GM12878 (cell line): ENCODE measurements around the gene NDUFA5. TPM values are rescaled to one million over a fixed set of nuclear protein-coding genes. Genes with fewer than 3 reads are reported as not detected.

ENCODE experiments used
- ATAC-seq: fragments of 200-7000 bp; cut with Tn5 transposase; 3 replicates; pipeline ENCODE4 v1.9.1; 2020; ENCODE audit warnings: mild to moderate bottlenecking, moderate library complexity
- BruUV-seq: library from RNA; stranded (reverse); fragments of 400-500 nt; replicated peaks from 2 replicates; lab custom pipeline; 2021; lab: Mats Ljungman, UMichigan
- CTCF ChIA-PET: fragments of 300-600 bp; sonication (Branson Sonifier 250); formaldehyde crosslinking; extraction: SDS; loops from one replicate; lab custom pipeline; 2021; ENCODE audit warnings: inconsistent platforms; lab: Yijun Ruan, JAX
- POLR2A ChIA-PET: fragments of 350-600 bp; formaldehyde crosslinking; extraction: SDS; loops from one replicate; lab custom pipeline; 2021; ENCODE audit warnings: inconsistent platforms; lab: Charles Lee
- RAD21 ChIA-PET: fragments of 300-600 bp; sonication (Branson Sonifier 250); formaldehyde crosslinking; loops from one replicate; lab custom pipeline; 2023; ENCODE audit warnings: antibody characterized with exemption; ENCODE audit not compliant: unreplicated experiment; lab: Charles Lee
- SMC1A ChIA-PET: fragments of 300-600 bp; sonication (Branson Sonifier 250); formaldehyde crosslinking; loops from one replicate; lab custom pipeline; 2023; ENCODE audit not compliant: unreplicated experiment, uncharacterized antibody; lab: Charles Lee
- DNase-seq: peaks from one replicate; pipeline ENCODE4 v3.0.0-alpha.2; 2011; ENCODE audit warnings: low read depth, low spot score
- FAIRE-seq: peaks from 3 replicates; lab custom pipeline; 2011; peaks lifted over from hg19 to GRCh38; lab: Jason Lieb, UNC
- H2AFZ ChIP-seq: 2 replicates; pipeline ENCODE4 v1.6.0; 2011; ENCODE audit warnings: low read depth, low read length, control low read depth; ENCODE audit not compliant: control insufficient read depth
- H3K27ac ChIP-seq: 2 replicates; pipeline ENCODE4 v1.5.1; 2011; ENCODE audit warnings: control low read depth; ENCODE audit not compliant: control insufficient read depth, insufficient read depth
- H3K27me3 ChIP-seq, 2 experiments: replicated peaks in 1 of 2; 2 replicates each; pipeline versions ENCODE4 v1.6.0 to v1.6.1; 2011; ENCODE audit warnings: low read length in 1 of 2; ENCODE audit not compliant: control insufficient read depth in 2 of 2, insufficient read depth in 2 of 2
- H3K36me3 ChIP-seq, 2 experiments: 2 replicates each; pipeline ENCODE4 v1.5.1; 2011; ENCODE audit warnings: low read length in 1 of 2; ENCODE audit not compliant: control insufficient read depth in 2 of 2, insufficient read depth in 2 of 2
- H3K4me1 ChIP-seq: 2 replicates; pipeline ENCODE4 v1.6.1; 2011; ENCODE audit warnings: mild to moderate bottlenecking, low read length, moderate library complexity, mixed read lengths; ENCODE audit not compliant: control insufficient read depth, insufficient read depth
- H3K4me2 ChIP-seq: 2 replicates; pipeline ENCODE4 v1.6.0; 2011; ENCODE audit warnings: control low read depth; ENCODE audit not compliant: control insufficient read depth, insufficient read depth
- H3K4me3 ChIP-seq: fragments of 200-600 bp; sonication (generic); 2 replicates; pipeline ENCODE4 v1.5.1; 2016
- H3K79me2 ChIP-seq: 2 replicates; pipeline ENCODE4 v1.6.0; 2011; ENCODE audit warnings: low read length; ENCODE audit not compliant: control insufficient read depth, insufficient read depth
- H3K9ac ChIP-seq: 2 replicates; pipeline ENCODE4 v1.8.0; 2011; ENCODE audit warnings: low read length, control low read depth, mixed read lengths; ENCODE audit not compliant: control insufficient read depth, insufficient read depth
- H3K9me3 ChIP-seq: replicated peaks from 3 replicates; pipeline ENCODE4 v1.5.1; 2011; ENCODE audit warnings: mild to moderate bottlenecking, low read length; ENCODE audit not compliant: control insufficient read depth, insufficient read depth
- H4K20me1 ChIP-seq: 2 replicates; pipeline ENCODE4 v1.6.0; 2011; ENCODE audit not compliant: control insufficient read depth, insufficient read depth
- ATF3 ChIP-seq: IDR thresholded peaks from 2 replicates; pipeline ENCODE4 v1.6.1; 2011; ENCODE audit warnings: low read depth, mild to moderate bottlenecking, low read length, moderate library complexity, borderline replicate concordance; ENCODE audit errors: extremely low read depth
- BHLHE40 ChIP-seq, 2 experiments: fragments of 450-650 bp in 1 of 2; IDR thresholded peaks; 2 replicates each; pipeline ENCODE4 v1.6.1; 2011 to 2017; ENCODE audit warnings: low read depth in 2 of 2, borderline replicate concordance in 1 of 2, improper control_type of control experiment in 1 of 2, low read length in 1 of 2, mild to moderate bottlenecking in 1 of 2
- CHD4 ChIP-seq: fragments of 200-600 bp; sonication (generic); IDR thresholded peaks from 2 replicates; pipeline ENCODE4 v1.6.1; 2016; ENCODE audit warnings: mild to moderate bottlenecking
- ELK1 ChIP-seq: IDR thresholded peaks from 2 replicates; pipeline ENCODE4 v1.6.1; 2012; ENCODE audit warnings: low read depth, low read length, improper control_type of control experiment
- EZH2 ChIP-seq: IDR thresholded peaks from 2 replicates; pipeline ENCODE4 v1.6.1; 2012; ENCODE audit warnings: low read depth, mild to moderate bottlenecking, control low read depth, inconsistent platforms, low read length, borderline replicate concordance; ENCODE audit not compliant: control insufficient read depth
- IKZF2 ChIP-seq, 2 experiments: fragments of 450-650 bp; IDR thresholded peaks; 2 replicates each; pipeline ENCODE4 v1.6.1; 2017; ENCODE audit warnings: mild to moderate bottlenecking in 2 of 2, moderate library complexity in 2 of 2
- IRF3 ChIP-seq: fragments of 450-650 bp; IDR thresholded peaks from 2 replicates; pipeline ENCODE4 v1.6.1; 2014; ENCODE audit warnings: mild to moderate bottlenecking
- MLLT1 ChIP-seq: fragments of 450-650 bp; IDR thresholded peaks from 2 replicates; pipeline ENCODE4 v1.6.1; 2016; ENCODE audit warnings: mild to moderate bottlenecking
- NFYA ChIP-seq: IDR thresholded peaks from 2 replicates; pipeline ENCODE4 v1.6.1; 2011; ENCODE audit warnings: low read depth, mild to moderate bottlenecking, low read length, improper control_type of control experiment, borderline replicate concordance
- PAX5 ChIP-seq: IDR thresholded peaks from 2 replicates; pipeline ENCODE4 v1.6.1; 2011; ENCODE audit warnings: low read depth, low read length, borderline replicate concordance
- POU2F2 ChIP-seq: IDR thresholded peaks from 3 replicates; pipeline ENCODE4 v1.6.1; 2011; ENCODE audit warnings: low read depth, mild to moderate bottlenecking, low read length, borderline replicate concordance
- RUNX3 ChIP-seq: IDR thresholded peaks from 2 replicates; pipeline ENCODE4 v1.6.1; 2012; ENCODE audit warnings: low read length, inconsistent platforms
- ZNF217 ChIP-seq: fragments of 450-650 bp; IDR thresholded peaks from 2 replicates; pipeline ENCODE4 v1.6.1; 2017; ENCODE audit warnings: antibody characterized with exemption, mild to moderate bottlenecking
- ZNF592 ChIP-seq: fragments of 450-650 bp; IDR thresholded peaks from 2 replicates; pipeline ENCODE4 v1.6.1; 2017; ENCODE audit warnings: mild to moderate bottlenecking, moderate library complexity
- WGBS: methylation state at CpG from one replicate; pipeline ENCODE4 v1.1.6; 2016; ENCODE audit warnings: low lambda C conversion rate; ENCODE audit not compliant: insufficient replicate concordance, insufficient coverage; ENCODE audit errors: missing lambda C conversion rate; 5-methylcytosine and 5-hydroxymethylcytosine counted together
- in situ Hi-C: fragments of 300-500 bp; cut with MboI; formaldehyde crosslinking; loops from 9 replicates; pipeline ENCODE4 v1.14.3; 2018; ENCODE audit warnings: mixed read lengths
- intact Hi-C: fragments of 100-400 bp; cut with micrococcal nuclease; formaldehyde crosslinking; loops from one replicate; pipeline ENCODE4 v1.14.2; 2022; ENCODE audit not compliant: unreplicated experiment
- polyA plus RNA-seq, 11 experiments: library from polyadenylated mRNA; depleted of rRNA in 4 of 11; unstranded in 6 of 11; stranded (reverse) in 5 of 11; fragments of >200 nt; fragmentation: Nextera tagmentation in 4 of 11; fragmentation: Illumina TruSeq in 1 of 11; extraction: Ambion mirVana in 4 of 11; extraction: Trizol in 1 of 11; gene quantifications; 1 replicate in 1 of 11; 2 replicates in 10 of 11; pipeline versions ENCODE4 v1.2.1 to v1.2.3, GENCODE V29; 2011 to 2016; ENCODE audit warnings: inconsistent platforms in 2 of 11, missing spikeins in 2 of 11, low read depth in 1 of 11
- total RNA-seq, 4 experiments: library from RNA; depleted of rRNA in 3 of 4; stranded (reverse); fragments of >200 nt in 3 of 4; fragmentation: Illumina TruSeq in 1 of 4; extraction: Trizol in 1 of 4; gene quantifications; 2 replicates each; pipeline versions ENCODE4 v1.2.1 to v1.2.3, GENCODE V29; 2013 to 2021

Gene NDUFA5
- total and polyA plus RNA-seq, 10 of the 15 experiments (the other 5 are each of a cell fraction or from before 2014, with no cell fraction given): 51.0 to 209 (median 86.9) TPM

- TF ChIP-seq IRF3 (no peak), IKZF2 (IDR thresholded peaks at IDR 0.05) (no peak), ZNF217 (no peak), EZH2 (no peak), PAX5 (no peak), BHLHE40 (IDR thresholded peaks at IDR 0.05; ENCODE audit: borderline replicate concordance in 1 of 2, low read depth in 2 of 2, low read length in 1 of 2) (no peak), MLLT1 (no peak)
Measured at GRCh38 chr7:123502201-123502600, 55.4 kb downstream of the NDUFA5 start (continued).

GRCh38 chr7:123500878-123501489 is 56.6 kb downstream of the NDUFA5 start:
- no TSS peak for BruUV-seq
- no peaks in the 10 kb centered on the region for H4K20me1 ChIP-seq
- no peaks in the 10 kb centered on the region for H3K36me3 ChIP-seq
- H3K4me2 ChIP-seq: no peak overlapping the region
- DNase-seq (no peak), ATAC-seq (no peak), FAIRE-seq (no peak)
- ChIA-PET SMC1A (no interaction called here), RAD21 (no interaction called here), POLR2A (no interaction called here), CTCF (interaction anchor here (0.9 kb wide), 1 partner anchor 8 kb away, joined by 6 read pairs; no protein-coding TSS in a partner anchor)
- H3K9ac ChIP-seq: no peak overlapping the region
- no peak overlapping the region for H2AFZ ChIP-seq
- H3K27me3 ChIP-seq: no peaks in the 10 kb centered on the region
- H3K9me3 ChIP-seq: no peaks in the 10 kb centered on the region; the same call in 2 of the 3 replicates
- no peaks in the 10 kb centered on the region for H3K4me1 ChIP-seq
- H3K27ac ChIP-seq: no peak overlapping the region
- 19% methylated on average over 1 of the region's 1 CpG for WGBS
- H3K4me3 ChIP-seq: no peak overlapping the region
- intact Hi-C loops (no loop called here), in situ Hi-C loops (no loop called here)
- H3K79me2 ChIP-seq: no peaks in the 10 kb centered on the region
- no peak for TF ChIP-seq CHD4
- TF ChIP-seq ZNF592: no peak
- TF ChIP-seq NFYA: no peak
- no peak for TF ChIP-seq ELK1
- TF ChIP-seq RUNX3: no peak
- no peak for TF ChIP-seq POU2F2
- TF ChIP-seq ATF3: no peak
